BLaER1 treated with 17β-estradiol and CSF1 and Interleukin-3, amounts not matched to agents 10 nM and 100 nM (cell line): ENCODE results near the gene DLX2.
A peak's percentile ranks its signal among the peaks of the same experiment; 100 is the strongest.

Experiments used
- H3K27ac ChIP-seq, 11 experiments: shearing (Covaris generic); formaldehyde crosslinking; 2 replicates each; pipeline ENCODE4 v1.8.1; 2022
- H3K27me3 ChIP-seq, 11 experiments: shearing (Covaris generic); formaldehyde crosslinking; 2 replicates each; pipeline ENCODE4 v1.8.1; 2022
- H3K36me3 ChIP-seq, 11 experiments: shearing (Covaris generic); formaldehyde crosslinking; 2 replicates each; pipeline ENCODE4 v1.8.1; 2022
- H3K4me1 ChIP-seq, 10 experiments: shearing (Covaris generic); formaldehyde crosslinking; 2 replicates each; pipeline ENCODE4 v1.8.1; 2022
- H3K4me2 ChIP-seq, 11 experiments: shearing (Covaris generic); formaldehyde crosslinking; 2 replicates each; pipeline ENCODE4 v1.8.1; 2022
- H3K4me3 ChIP-seq, 10 experiments: shearing (Covaris generic); formaldehyde crosslinking; 2 replicates each; pipeline ENCODE4 v1.8.1; 2022
- H3K9ac ChIP-seq, 11 experiments: shearing (Covaris generic); formaldehyde crosslinking; 2 replicates each; pipeline ENCODE4 v1.8.1; 2022
- H3K9me3 ChIP-seq, 11 experiments: shearing (Covaris generic); formaldehyde crosslinking; replicated peaks in 1 of 11; 2 replicates each; pipeline ENCODE4 v1.8.1; 2022
- H4K20me1 ChIP-seq, 11 experiments: shearing (Covaris generic); formaldehyde crosslinking; 2 replicates each; pipeline ENCODE4 v1.8.1; 2022
- Cebpa-rat ChIP-seq, 11 experiments: shearing (Covaris generic); IDR thresholded peaks; 2 replicates each; pipeline ENCODE4 v1.8.1; 2022

The DLX2 gene

GRCh38 chr2:172098287-172098649, 4.4 kb downstream of the DLX2 start:
- no peak overlapping the region for H3K4me3 ChIP-seq
- H3K9ac ChIP-seq = no peak overlapping the region
- peaks cover 43 to 77% (median 64%) of the 10 kb centered on the region in 10 experiments for H3K4me1 ChIP-seq
- peaks cover 99 to 100% (median 100%) of the 10 kb centered on the region in 11 experiments for H3K27me3 ChIP-seq
- H3K27ac ChIP-seq = no peak overlapping the region
- no peaks in the 10 kb centered on the region for H3K9me3 ChIP-seq
- peaks cover 6 to 98% (median 93%) of the 10 kb centered on the region in 11 experiments; a peak in 20 of 22 replicates for H4K20me1 ChIP-seq
- H3K36me3 ChIP-seq = no peaks in the 10 kb centered on the region
- H3K4me2 ChIP-seq = peak overlapping the region in 3 of 11 experiments; percentile 76 to 94 (median 85); a peak in 3 of 22 replicates
- no peak for TF ChIP-seq Cebpa-rat (IDR thresholded peaks at IDR 0.05)

- H3K27ac ChIP-seq = no peak overlapping the region
- H3K36me3 ChIP-seq = no peaks in the 10 kb centered on the region
- H3K9me3 ChIP-seq = no peaks in the 10 kb centered on the region
- peak overlapping the region in 2 of 11 experiments; percentile 89 to 99; a peak in 2 of 22 replicates for H3K4me2 ChIP-seq
- TF ChIP-seq Cebpa-rat (IDR thresholded peaks at IDR 0.05) = no peak
- peaks cover 6 to 99% (median 96%) of the 10 kb centered on the region in 11 experiments; a peak in 20 of 22 replicates for H4K20me1 ChIP-seq
- H3K4me3 ChIP-seq = no peak overlapping the region
- H3K27me3 ChIP-seq = peaks cover 100% of the 10 kb centered on the region in 11 experiments
- H3K9ac ChIP-seq = no peak overlapping the region
- H3K4me1 ChIP-seq = peaks cover 38 to 72% (median 60%) of the 10 kb centered on the region in 10 experiments
Measured at GRCh38 chr2:172097557-172098131, 5.1 kb downstream of the DLX2 start.

GRCh38 chr2:172096626-172097547, 5.8 kb downstream of the DLX2 start:
- Histone ChIP-seq H3K27me3 (peaks cover 100% of the 10 kb centered on the region in 11 experiments), H3K4me2 (peak overlapping the region; percentile 15 to 99 (median 50); a peak in 20 of 22 replicates)

GRCh38 chr2:172095905-172096625, 6.6 kb downstream of the DLX2 start:
- no peak overlapping the region for H3K9ac ChIP-seq
- H3K9me3 ChIP-seq = no peaks in the 10 kb centered on the region
- peak overlapping the region in 6 of 10 experiments; percentile 1 to 67 (median 50); a peak in 8 of 20 replicates for H3K4me3 ChIP-seq
- H3K4me2 ChIP-seq = peak overlapping the region; percentile 52 to 99 (median 79); a peak in 18 of 22 replicates
- H3K27ac ChIP-seq = no peak overlapping the region
- no peak for TF ChIP-seq Cebpa-rat (IDR thresholded peaks at IDR 0.05)
- peaks cover 0 to 99% (median 95%) of the 10 kb centered on the region in 11 experiments; a peak in 20 of 22 replicates for H4K20me1 ChIP-seq
- H3K36me3 ChIP-seq = no peaks in the 10 kb centered on the region
- H3K27me3 ChIP-seq = peaks cover 100% of the 10 kb centered on the region in 11 experiments
- H3K4me1 ChIP-seq = peaks cover 24 to 58% (median 45%) of the 10 kb centered on the region in 10 experiments

More at GRCh38 chr2:172096626-172097547, 5.8 kb downstream of the DLX2 start:
- TF ChIP-seq Cebpa-rat (IDR thresholded peaks at IDR 0.05) = no peak
- Histone ChIP-seq H3K9me3 (no peaks in the 10 kb centered on the region), H3K4me1 (peaks cover 32 to 66% (median 54%) of the 10 kb centered on the region in 10 experiments), H3K36me3 (no peaks in the 10 kb centered on the region), H3K4me3 (peak overlapping the region in 5 of 10 experiments; percentile 3 to 44 (median 41); a peak in 8 of 20 replicates), H4K20me1 (peaks cover 6 to 100% (median 98%) of the 10 kb centered on the region in 11 experiments; a peak in 20 of 22 replicates), H3K27ac (no peak overlapping the region), H3K9ac (no peak overlapping the region)

GRCh38 chr2:172095146-172095904, 7.4 kb downstream of the DLX2 start:
- H3K36me3 ChIP-seq = no peaks in the 10 kb centered on the region
- H3K4me2 ChIP-seq = peak overlapping the region; percentile 52 to 99 (median 79)
- no peak for TF ChIP-seq Cebpa-rat (IDR thresholded peaks at IDR 0.05)
- H3K9me3 ChIP-seq = no peaks in the 10 kb centered on the region
- peak overlapping the region; percentile 1 to 67 (median 50); a peak in 19 of 20 replicates for H3K4me3 ChIP-seq
- peak overlapping the region in 3 of 11 experiments; percentile 35 to 53 (median 39); a peak in 3 of 22 replicates for H3K9ac ChIP-seq
- H3K27ac ChIP-seq = no peak overlapping the region
- H4K20me1 ChIP-seq = peaks cover 0 to 98% (median 93%) of the 10 kb centered on the region in 11 experiments; a peak in 20 of 22 replicates
- H3K27me3 ChIP-seq = peaks cover 100% of the 10 kb centered on the region in 11 experiments
- peaks cover 16 to 50% (median 38%) of the 10 kb centered on the region in 10 experiments for H3K4me1 ChIP-seq

- Histone ChIP-seq H4K20me1 (peaks cover 0 to 98% (median 93%) of the 10 kb centered on the region in 11 experiments; a peak in 20 of 22 replicates), H3K36me3 (no peaks in the 10 kb centered on the region), H3K4me3 (peak overlapping the region in 9 of 10 experiments; percentile 41 to 67 (median 50); a peak in 17 of 20 replicates), H3K4me2 (peak overlapping the region; percentile 52 to 99 (median 79)), H3K27ac (no peak overlapping the region), H3K27me3 (peaks cover 100% of the 10 kb centered on the region in 11 experiments), H3K4me1 (peaks cover 10 to 42% (median 33%) of the 10 kb centered on the region in 10 experiments), H3K9ac (peak overlapping the region in 3 of 11 experiments; percentile 35 to 53 (median 39); a peak in 3 of 22 replicates), H3K9me3 (no peaks in the 10 kb centered on the region)
- no peak for TF ChIP-seq Cebpa-rat (IDR thresholded peaks at IDR 0.05)
Measured at GRCh38 chr2:172094294-172095145, 8.2 kb downstream of the DLX2 start.
